ENCODE results near the gene SUN5.

GRCh38 chr20:33009214-33010132 is 5.2 kb upstream of the SUN5 start:
- TF ChIP-seq POLR2AphosphoS5 (IDR thresholded peaks at IDR 0.05) (no peak), CTCF (IDR thresholded peaks at IDR 0.05) (no peak)

Measured in breast epithelium (tissue), 3 donors.